ELF-1 (cell line): ENCODE measurements around the gene BCAR1.
"Not testable (repeated sequence)": the region's sequence is repeated elsewhere in the genome, so short reads cannot be mapped to it uniquely, and the experiment has no call there.

Source experiments
- DNase-seq: peaks from one replicate; pipeline ENCODE4 v3.0.0-alpha.2; 2016; ENCODE audit warnings: low read depth, low spot score

Gene BCAR1

DNA sequence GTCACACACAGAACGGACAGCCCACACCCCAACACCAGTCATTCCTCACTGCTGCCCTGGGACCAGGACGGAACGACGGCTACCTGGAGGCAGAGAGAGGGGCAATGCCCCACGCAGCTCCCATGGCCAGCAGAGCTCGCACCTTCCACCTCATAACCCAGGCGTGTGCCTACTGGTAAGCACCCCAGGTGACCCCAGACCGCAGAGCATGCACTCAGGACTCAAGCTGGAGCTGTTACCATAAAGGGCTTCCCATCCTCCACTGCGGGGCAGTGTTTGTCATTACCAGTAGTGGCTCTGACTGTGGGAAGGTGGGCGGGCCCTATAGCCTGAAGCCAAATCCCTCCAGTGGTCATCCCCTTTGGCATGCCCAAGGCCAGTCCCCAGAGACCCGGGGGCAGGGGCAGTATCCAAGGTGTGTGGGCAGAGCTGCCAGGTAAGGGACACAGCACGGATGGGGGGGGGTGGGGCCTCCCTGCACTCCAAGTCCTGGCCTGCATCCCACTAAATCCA, 4.7 kb upstream of the BCAR1 start:
- peak; percentile 41 for DNase-seq

DNA sequence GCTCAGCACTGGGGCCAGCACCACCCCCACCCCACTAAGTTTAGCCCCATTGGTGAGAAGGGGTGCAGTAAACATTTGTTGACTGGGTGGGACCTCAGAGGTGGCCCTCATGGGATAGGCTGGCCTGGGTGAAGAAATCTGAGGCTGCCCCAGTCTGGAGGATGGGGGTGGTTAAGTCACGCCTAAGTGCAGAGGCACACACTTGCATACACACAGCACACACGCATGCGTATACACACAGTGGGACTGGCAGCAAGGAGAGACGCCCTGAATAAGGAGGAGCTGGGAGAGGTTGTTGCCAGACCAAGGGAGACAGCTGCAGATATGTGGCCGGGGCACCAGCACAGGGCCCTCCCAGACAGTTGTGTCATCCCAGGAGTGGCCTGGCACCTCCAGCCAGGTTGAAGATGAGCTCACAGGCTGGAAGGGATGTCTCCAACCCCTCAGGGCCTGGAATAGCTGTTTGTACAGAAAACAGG, 3.0 kb upstream of the BCAR1 start:
- DNase-seq: peak; percentile 85

DNA sequence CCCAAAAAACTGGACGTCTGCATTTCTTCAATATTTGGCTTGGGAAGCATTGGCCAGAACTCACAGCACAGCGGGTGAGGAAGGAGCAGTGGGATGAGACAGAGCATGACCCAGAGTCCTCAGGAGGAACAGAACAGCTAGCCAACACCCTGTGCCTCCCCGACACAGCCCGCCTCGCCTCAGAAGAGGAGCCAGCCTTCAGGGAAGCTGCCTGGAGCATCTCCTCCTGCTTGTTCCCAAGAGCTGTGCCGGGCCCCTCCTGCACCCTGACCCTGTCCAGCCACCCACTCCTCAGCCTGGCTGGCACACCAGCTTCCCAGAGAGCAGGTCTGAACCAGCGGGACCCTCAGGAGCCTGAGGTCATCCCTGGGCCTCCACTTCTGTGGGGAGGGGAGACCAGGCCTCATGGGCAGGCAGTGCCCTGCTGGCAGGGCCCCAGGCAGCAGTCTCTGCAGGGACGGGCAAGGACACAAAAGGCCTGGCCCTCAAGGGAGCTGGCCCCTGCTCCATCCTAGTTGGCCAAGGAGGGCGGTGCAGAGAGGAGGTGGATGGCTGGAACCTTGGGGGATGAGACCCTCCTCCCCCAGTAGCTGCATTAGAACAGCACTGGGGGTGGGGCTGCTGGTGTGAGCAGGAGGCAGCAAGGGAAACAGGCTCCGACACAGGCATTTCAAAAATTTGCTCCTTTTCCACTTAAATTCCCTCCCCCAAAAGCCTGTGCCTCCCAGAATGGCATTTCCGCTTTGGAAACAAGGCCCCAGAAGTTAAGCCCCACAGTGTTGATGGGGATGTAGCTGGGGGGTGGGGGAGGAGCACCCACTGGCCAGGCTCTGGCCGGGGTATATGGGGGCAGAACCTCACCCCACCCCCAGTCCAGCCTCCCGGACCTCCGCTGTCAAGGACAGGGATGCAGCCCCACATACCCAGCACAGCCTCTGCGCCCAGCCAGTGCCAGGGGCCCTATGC, 1.8 kb upstream of the BCAR1 start:
- DNase-seq: peak; percentile 96

DNA sequence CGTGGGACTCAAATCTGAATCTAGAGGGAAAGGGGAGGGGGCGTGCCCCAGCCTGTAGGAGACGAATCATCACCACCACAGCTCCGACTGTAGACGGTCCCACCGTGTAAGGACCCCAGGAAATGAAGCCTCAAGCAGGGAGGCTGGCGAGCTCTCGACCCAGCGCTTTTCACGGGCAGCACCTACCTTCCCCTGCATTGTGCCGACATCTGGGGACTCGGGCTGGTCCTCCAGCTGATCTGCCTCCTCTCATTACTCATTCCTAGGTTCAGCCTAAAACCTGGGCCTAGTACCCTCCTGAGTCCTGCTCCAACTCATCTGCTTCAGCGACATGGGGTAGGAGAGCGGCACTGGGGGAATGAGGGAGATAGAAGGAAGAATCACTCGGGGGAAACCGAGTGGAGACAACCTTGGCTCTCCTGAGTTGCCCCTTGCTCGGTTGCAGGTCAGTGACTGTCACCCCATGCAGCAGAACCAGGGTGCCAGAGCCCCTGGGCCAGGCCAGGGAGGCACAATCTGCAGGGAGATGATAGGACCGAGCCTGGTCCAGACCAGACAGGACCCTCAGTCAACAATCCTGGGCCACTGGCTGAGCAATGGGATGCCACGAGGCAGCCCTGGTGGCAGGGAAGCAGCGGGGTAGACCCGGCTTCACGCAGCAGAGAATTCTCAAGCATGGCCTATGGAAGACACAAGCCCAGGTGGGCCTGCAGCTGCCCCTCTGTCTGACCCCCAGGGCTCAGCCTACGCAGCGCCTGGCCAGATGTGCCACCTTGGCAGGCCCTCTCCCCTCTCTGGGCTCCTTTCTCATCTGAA, 833 bp upstream of the BCAR1 start:
- DNase-seq: no peak

DNA sequence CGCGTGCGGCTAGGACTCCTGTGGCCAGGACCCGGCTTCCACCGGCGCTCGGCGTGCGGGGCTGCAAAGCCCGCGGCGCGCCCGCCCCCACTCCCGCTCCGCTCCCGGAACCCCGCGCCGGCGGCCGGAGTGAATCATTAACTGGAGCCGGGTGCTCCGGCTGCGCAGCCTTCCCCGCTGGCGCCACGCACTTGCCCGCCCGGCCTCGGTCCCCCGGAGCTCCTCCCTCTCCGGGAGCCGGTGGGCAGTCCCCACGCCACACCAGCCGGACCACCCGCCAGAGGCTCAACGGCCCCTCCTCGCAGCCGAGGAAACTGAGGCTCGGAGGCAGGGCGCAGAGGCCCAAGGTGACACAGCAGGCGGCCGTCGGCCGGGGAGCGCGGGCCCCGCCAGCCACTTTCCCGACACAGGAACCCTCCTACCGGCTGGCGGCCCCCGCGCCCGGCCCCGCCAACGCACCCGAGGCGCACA, 580 bp downstream of the BCAR1 start:
- DNase-seq: no peak

DNA sequence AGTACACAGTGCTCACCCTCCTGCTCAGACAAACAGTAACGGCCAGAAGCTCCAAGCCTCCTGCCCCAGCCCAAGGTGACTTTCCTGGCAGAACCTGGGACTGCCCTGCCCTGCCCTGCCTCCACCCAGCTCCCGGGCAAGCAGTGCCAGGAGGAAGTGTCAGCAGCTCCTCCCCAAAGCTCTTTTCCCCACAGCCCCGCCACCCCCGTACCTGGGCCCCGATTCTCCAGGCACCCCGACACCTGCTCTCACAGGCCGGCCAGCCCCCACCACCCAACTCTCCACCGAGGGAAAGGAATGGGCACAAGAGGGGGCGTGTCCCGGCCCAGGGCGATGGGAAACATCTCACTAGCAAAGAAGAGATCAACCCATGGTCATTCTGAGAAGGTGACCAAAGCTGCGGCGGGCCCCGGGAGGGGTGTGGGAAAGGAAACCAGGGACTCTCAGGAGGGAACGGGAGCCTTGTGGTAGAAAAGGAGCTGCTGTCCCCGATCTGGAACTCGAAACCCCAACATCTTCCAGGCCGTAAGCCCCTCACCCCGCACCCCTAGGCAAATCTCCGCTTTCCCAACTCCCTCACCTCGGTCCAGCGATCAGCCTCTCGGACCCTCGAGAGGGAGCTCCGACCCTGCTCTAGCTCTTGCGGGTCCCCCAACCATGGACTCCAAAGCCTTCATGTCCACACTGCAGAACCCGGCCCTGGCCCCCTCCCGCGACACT, 1.2 kb downstream of the BCAR1 start:
- DNase-seq: no peak

DNA sequence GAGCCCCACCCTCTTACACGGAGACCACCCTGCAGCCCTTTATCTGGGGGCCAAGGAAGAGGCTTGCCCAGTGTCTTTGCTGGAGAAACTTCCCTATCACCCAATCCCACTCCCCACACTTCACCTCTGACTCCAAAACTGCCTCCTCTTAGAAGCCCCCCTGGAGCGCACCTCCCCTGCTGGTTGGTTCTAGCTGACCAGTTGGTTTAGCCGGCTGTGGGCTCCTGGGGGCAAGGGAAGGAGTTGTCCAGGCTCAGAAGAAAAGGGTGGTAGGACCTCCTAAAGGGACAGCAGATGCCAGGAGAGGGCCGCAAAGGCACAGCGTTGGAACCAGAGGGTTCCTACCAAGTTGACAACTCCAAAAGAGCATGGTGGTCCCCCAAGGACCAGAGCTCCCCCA, 2.0 kb downstream of the BCAR1 start:
- DNase-seq: no peak

DNA sequence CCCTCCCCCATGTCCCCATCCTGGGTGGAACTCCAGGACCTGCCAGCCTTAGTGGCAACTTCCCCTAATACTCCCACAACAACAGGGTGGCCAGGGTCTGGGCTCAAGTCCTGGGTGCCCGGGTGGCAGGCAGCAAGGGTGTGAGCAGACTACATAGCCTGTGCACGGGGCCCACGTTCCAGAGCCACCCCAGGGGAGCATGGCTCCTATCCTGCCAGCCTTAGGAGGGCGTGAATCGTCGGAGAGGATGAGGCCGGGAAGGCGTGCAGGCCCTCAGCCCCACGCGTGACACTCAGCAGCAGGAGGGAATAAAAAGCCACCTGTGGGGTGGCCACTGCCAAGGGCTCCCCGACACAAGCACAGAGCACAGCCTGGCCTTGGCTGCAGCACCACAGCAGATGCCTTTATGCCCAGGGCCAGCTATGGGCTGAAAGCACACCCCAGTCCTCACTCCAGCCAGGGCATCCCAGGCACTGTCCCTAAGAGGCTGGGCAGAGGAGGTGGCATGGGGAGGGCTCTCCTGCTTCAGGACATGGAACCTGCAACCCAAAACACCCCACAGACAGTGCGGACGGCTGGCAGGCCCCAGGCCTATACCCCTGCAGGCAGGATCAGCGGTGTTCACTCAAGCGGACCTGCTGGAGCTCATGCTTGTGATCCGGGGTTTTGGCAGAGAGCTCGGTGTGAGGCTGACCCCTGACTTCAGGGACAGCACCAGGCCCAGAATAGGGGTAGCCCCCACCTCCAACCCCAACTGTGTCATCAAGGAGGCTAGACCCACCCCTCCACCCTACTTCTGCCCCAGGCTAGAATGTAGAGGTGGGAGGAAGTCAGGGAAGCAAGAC, 2.7 kb downstream of the BCAR1 start:
- DNase-seq: no peak

DNA sequence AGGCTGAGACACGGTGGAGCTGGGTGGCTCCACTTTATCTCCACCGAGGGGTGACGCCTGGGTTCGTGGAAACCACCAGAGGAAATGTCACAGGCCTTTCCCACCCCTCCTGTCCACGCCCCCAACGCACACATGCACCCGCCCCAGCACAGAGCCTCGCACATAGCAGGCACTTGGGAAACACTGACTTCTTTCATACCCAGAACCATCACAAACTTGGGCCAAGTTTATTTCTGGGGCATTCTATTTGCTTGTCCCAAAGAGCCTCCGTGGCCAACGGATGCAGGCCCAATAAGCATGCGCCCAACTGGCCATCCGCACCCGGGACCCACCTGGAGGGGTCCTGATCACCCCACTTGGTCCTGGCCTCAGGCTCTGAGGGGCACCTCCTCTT, 3.3 kb downstream of the BCAR1 start:
- DNase-seq: no peak

DNA sequence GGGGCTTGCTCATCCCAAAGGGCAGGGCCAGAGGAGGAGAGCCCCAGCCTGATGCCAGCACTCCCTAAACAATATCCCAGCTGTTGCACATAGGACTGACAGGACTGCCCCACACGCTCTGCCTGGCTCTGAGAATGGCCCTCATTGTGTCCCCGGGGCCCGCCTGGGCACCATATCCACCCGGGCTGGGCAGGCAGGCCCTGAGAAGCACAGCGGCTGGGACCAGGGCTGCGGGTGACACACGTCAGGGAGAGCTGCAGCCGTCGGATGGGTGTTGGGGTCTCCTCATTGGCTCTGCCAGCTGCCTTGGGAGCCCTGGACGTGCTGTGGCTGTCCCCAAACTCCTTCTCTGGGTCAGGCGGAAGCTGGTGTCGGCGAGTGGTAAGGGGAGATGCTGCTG, 4.2 kb downstream of the BCAR1 start:
- no peak for DNase-seq

DNA sequence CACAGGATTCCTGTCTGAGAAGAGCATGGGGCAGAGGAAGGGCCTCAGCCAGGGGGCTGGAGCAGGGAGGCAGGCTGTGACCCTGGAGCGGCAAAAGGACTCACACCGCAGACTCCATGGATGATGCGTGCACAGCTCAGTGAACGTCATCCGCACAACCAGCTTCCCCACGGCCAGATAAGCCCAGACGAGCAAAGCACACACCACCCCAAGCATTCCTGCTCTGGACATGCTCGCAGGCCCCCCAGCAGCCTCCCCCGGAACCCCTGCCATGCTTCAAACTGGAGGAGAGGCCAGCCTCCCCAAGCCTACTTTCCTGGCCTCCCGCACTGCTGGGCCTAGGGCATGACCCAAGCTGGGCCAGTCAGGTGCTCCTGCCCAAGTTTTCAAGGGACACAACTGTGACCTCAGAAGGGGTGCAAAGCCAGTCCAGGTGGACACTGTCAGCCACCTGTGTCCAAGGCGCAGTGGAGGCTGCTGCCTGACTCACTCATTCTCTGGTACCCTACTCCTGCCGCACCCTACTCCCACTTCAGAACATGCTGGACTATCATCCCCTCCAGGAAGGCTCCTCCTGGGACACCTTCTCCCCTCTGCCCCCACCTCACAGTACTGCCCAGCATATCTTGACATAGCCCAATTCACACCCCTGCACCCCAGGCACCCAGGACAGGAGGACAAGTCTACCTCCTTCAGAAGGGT, 4.8 kb downstream of the BCAR1 start:
- no peak for DNase-seq

DNA sequence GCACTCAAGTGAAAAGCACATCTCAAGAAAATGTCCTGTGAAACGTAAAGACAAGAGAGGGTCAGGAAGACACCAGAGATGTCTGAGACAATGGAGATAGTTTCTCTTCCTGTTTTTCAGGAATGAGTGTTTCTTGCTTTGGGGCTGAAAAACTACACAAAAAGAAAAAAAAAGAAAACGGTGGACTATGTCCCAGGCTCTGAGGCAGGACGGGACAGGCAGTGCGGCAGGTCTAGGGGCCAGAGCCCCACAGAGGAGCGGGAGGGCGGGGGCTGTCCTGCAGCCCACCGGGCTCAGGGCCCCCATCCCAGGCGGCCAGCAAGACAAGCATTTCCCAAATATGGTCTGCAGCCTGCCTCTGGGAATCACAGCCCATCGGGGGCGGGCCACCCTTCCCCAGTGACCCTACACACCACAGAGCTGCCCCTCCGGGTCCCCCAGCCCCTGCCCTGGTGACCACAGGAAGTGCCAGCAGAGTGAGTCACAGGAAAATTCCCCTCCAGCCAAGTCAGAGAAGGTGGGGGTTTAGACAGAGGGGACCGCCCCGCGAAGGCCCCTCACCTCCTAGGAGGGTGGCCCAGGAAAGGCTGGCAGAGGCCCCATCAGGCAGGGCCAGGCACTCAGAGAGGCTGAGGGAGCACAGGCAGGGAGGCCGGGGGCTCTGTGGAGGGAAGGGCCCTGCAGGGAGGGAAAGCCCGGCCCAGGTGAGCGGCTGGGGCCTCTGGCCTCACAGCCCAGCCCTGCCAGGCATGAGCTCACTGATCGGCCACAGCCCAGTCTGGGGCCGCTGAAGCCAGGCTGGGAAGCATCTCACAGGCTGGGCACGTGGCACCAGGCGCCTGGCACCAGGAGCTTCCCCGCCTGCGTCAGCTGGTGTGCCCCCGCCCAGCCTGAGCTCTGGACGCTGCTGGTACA, 6.3 kb downstream of the BCAR1 start:
- DNase-seq: peak; percentile 95

DNA sequence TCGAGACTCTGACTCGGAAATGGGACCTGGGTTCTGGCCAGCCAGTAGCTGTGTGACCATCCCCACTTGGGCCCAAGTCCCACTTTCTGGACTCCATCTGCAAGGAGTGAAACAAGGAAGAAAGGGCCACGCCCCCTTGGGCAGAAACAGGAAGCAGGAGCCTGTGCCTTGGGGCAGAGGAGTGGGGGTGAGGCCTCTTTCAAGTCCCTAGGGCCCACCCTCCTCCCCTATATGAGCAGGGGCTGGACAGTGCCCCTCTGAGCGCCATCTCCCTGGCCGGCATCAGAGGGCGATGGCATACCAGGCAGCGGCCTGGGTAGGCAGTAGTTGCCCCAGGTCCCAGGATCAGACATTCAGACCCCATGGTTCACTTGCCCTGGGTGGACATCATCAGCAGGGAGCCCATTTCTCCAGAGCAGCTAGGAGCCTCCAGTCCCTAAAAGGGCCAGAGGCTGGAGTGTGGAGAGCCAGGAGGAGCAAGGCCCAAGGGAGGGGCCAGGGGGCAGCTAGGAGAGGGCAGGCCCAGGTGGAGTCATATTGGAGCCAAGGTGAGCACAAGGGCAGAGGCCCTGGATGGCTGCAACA, 7.1 kb downstream of the BCAR1 start:
- DNase-seq: no peak

DNA sequence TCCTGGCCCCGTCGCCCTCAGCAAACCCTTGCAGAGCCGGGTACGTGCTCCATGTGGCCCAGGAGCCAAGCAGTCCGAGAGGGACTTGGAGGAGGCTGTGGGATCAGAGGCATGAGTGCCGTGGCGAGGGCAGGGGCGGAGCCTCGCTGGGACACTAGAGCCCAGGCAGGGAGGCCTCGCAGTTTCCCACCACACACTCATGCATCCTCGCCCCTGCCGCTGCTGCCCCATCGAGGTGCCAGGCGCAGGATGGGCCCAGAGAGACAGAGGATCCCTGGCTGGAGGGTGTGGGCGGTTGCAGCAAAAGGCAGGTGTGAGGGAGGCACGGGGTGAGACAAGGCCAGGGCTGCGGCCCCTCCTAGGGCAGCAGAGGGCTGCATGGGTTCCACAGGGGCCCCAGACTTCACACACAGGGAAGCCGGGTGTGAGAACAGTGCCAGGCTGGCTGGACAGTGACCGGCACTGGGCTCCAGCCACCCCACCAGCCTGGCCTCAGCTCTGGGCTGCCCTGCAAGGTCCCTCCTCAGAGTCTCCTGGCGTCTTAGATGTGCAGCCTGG, 7.7 kb downstream of the BCAR1 start:
- DNase-seq: no peak

DNA sequence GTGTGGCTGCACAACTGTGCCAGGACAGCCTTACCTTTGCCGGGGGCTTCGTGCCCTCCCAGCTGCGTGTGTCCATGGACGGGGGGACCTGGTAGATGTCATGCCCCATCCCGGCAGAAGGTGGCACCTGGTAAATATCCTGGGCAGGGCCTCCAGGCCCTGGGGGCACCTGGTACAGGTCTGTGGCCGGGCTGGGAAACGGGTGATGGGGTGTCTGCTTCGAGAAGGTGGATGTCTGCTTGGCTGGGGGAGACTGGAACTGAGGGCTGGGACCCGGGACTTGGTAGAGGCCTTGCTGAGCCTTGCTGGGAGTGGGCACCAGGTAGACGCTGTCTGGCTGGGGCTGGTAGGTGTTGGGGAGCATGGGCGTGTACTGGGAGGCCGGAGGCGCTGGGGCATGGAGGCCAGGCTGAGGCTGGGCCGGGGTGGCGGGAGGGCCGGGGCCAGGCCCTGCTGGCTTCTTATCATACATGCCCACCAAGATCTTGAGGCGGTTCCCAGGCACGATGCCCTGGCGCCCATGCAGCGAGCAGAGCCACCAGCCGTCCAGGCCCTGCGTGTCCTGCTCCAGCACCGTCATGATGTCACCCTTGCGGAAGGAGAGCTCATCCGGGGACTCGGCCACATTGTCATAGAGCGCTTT, 8.9 kb downstream of the BCAR1 start:
- not testable (repeated sequence) for DNase-seq

DNA sequence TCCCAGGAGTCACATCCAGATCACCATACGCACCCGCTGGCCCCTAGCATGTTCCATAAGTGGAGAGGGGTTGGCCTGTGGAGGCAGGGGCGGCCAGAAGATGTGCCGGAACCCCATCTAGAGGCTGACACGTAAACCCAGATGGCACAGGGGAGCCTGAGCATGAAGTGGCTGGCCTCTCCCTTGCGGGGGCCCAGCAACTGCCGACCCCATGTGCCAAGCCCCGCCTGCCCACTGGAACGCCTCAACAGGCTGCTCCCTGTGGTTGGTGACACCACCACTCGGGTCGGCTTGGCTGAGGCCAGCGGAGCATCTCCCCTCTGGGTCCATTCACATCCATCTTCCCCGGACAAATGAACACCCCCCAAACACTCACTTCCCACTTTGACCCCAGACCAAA, 9.5 kb downstream of the BCAR1 start:
- DNase-seq: no peak

DNA sequence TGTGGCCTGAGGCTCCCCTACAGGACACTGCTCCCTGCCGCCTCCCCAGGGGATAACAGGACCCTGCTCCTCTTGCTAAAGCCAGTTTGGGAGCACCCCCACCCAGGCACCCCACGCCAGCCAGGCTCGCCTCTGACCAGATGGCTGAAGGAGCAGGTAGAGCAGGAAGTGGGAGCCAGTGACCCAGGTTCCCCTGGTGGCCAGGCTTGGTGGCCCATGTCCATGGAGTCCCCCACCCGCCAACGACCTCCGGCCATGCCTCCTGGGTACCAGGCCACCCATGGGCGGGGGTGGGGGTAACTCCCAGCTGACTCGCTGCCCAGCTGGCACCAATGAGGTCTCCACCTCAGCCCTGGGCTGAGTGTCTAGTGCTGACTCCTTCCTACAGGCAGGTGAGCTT, 10.0 kb downstream of the BCAR1 start:
- no peak for DNase-seq

DNA sequence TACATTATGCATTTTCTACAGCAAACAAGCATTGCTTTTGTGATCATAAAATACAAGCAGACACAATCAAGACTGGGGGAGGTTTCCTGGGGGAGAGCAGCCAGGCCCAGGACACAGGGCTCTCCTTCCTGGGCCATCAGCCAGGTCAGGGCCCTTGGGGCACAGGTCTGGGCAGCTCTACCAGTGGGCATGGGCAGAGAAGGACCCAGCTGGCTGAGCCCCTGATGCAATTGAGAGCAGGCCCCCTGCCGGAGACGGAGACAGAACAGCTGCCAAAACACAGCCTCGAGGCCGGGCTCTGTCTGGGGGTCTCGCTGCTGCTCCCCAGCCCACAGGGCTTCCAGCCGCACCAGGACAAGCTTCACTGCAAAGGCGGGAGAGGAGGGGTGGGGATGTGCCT, 10.8 kb downstream of the BCAR1 start:
- DNase-seq: not testable (repeated sequence)
